ENCODE results near the gene TLR3.

DNA sequence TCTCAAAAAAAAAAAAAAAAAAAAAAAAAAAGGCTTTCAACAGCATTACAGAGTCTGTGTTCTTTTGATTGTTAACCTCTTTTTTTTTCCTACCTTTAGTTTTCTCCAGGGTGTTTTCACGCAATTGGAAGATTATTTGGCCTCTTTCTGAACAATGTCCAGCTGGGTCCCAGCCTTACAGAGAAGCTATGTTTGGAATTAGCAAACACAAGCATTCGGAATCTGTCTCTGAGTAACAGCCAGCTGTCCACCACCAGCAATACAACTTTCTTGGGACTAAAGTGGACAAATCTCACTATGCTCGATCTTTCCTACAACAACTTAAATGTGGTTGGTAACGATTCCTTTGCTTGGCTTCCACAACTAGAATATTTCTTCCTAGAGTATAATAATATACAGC, 13.3 kb downstream of the TLR3 start:
- TF ChIP-seq, protein P1, sequence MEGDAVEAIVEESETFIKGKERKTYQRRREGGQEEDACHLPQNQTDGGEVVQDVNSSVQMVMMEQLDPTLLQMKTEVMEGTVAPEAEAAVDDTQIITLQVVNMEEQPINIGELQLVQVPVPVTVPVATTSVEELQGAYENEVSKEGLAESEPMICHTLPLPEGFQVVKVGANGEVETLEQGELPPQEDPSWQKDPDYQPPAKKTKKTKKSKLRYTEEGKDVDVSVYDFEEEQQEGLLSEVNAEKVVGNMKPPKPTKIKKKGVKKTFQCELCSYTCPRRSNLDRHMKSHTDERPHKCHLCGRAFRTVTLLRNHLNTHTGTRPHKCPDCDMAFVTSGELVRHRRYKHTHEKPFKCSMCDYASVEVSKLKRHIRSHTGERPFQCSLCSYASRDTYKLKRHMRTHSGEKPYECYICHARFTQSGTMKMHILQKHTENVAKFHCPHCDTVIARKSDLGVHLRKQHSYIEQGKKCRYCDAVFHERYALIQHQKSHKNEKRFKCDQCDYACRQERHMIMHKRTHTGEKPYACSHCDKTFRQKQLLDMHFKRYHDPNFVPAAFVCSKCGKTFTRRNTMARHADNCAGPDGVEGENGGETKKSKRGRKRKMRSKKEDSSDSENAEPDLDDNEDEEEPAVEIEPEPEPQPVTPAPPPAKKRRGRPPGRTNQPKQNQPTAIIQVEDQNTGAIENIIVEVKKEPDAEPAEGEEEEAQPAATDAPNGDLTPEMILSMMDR (IDR thresholded peaks at IDR 0.05 in 4 of 5, conservative IDR thresholded peaks at IDR 0.05 in 1 of 5) = no peak
- no peak for TF ChIP-seq POLR2A (IDR thresholded peaks at IDR 0.05)

All from gastrocnemius medialis (tissue), 4 donors.